K562 (cell line): ENCODE data around the gene MICAL2. TPM values are rescaled to one million over a fixed set of nuclear protein-coding genes. Genes with fewer than 3 reads are reported as not detected.

Experiments
- ATAC-seq: fragments of 200-7000 bp; cut with Tn5 transposase; 3 replicates; pipeline ENCODE4 v1.9.1; 2020; ENCODE audit warnings: moderate library complexity
- BruUV-seq: library from RNA; stranded (reverse); fragments of 400-500 nt; replicated peaks from 2 replicates; lab custom pipeline; 2021; lab: Mats Ljungman, UMichigan
- CTCF ChIA-PET: fragments of 300-600 bp; formaldehyde crosslinking; extraction: SDS; loops from one replicate; lab custom pipeline; 2021; ENCODE audit warnings: low intra/inter-chr PET ratio; lab: Yijun Ruan, JAX
- POLR2A ChIA-PET: fragments of 300-600, 350-650 bp; sonication (Branson Sonifier 250); formaldehyde crosslinking; extraction: SDS; loops from one replicate; lab custom pipeline; 2021; ENCODE audit warnings: antibody characterized with exemption, inconsistent platforms; lab: Yijun Ruan, JAX
- DNase-seq, 4 experiments: peaks; one replicate each; pipeline versions ENCODE4 v3.0.0 to v3.0.0-alpha.2; 2011 to 2018; ENCODE audit warnings: low spot score in 3 of 4, mixed read lengths in 3 of 4; ENCODE audit errors: extremely low read depth in 1 of 4
- FAIRE-seq: peaks from 2 replicates; lab custom pipeline; 2011; peaks lifted over from hg19 to GRCh38; lab: Jason Lieb, UNC
- H2AFZ ChIP-seq: 2 replicates; pipeline ENCODE4 v1.6.0; 2011; ENCODE audit warnings: low read depth, low read length, control low read depth, inconsistent platforms
- H3K27ac ChIP-seq: fragments of 200-600 bp; 3 replicates; pipeline ENCODE4 v1.8.0; 2011; ENCODE audit warnings: low read depth, mild to moderate bottlenecking, control low read depth, inconsistent platforms, low read length, moderate library complexity, mixed read lengths; ENCODE audit errors: extremely low read depth
- H3K27me3 ChIP-seq, 2 experiments: fragments of 300-600 bp in 1 of 2; 2 replicates in 1 of 2; 3 replicates in 1 of 2; pipeline versions ENCODE4 v1.6.0 to v1.8.0; 2011; ENCODE audit warnings: inconsistent platforms in 2 of 2, low read length in 2 of 2, mild to moderate bottlenecking in 1 of 2, mixed read lengths in 1 of 2, moderate library complexity in 1 of 2; ENCODE audit not compliant: control insufficient read depth in 2 of 2, insufficient read depth in 2 of 2
- H3K36me3 ChIP-seq: fragments of 300-600 bp; 3 replicates; pipeline ENCODE4 v1.8.0; 2011; ENCODE audit warnings: mild to moderate bottlenecking, low read length, inconsistent platforms; ENCODE audit not compliant: control insufficient read depth, insufficient read depth
- H3K4me1 ChIP-seq, 2 experiments: fragments of 200-600 bp in 1 of 2; replicated peaks in 1 of 2; 2 replicates in 1 of 2; 3 replicates in 1 of 2; pipeline versions ENCODE4 v1.5.1 to v1.8.0; 2011; ENCODE audit warnings: inconsistent platforms in 2 of 2, low read length in 2 of 2, mild to moderate bottlenecking in 1 of 2, mixed read lengths in 1 of 2, moderate library complexity in 1 of 2; ENCODE audit not compliant: control insufficient read depth in 2 of 2, insufficient read depth in 2 of 2
- H3K4me2 ChIP-seq: 2 replicates; pipeline ENCODE4 v1.6.1; 2011; ENCODE audit warnings: low read length, control low read depth, inconsistent platforms, mixed read lengths; ENCODE audit not compliant: insufficient read depth
- H3K4me3 ChIP-seq: fragments of 200-600 bp; sonication (generic), shearing (Covaris generic); 2 replicates; pipeline ENCODE4 v1.5.1; 2016; ENCODE audit warnings: control low read depth, inconsistent platforms
- H3K79me2 ChIP-seq: fragments of 200-600 bp; 3 replicates; pipeline ENCODE4 v1.8.0; 2011; ENCODE audit warnings: low read length, inconsistent platforms; ENCODE audit not compliant: control insufficient read depth, insufficient read depth
- H3K9ac ChIP-seq, 2 experiments: 2 replicates each; pipeline versions ENCODE4 v1.6.0 to v1.6.1; 2011; ENCODE audit warnings: low read depth in 2 of 2, low read length in 2 of 2, control low read depth in 1 of 2, inconsistent platforms in 1 of 2, mild to moderate bottlenecking in 1 of 2, mixed read lengths in 1 of 2; ENCODE audit not compliant: insufficient read depth in 1 of 2
- H3K9me1 ChIP-seq: one replicate; pipeline ENCODE4 v1.6.0; 2011; ENCODE audit warnings: inconsistent platforms, mild to moderate bottlenecking, low read length, moderate library complexity; ENCODE audit not compliant: control insufficient read depth, insufficient read depth
- H3K9me3 ChIP-seq: replicated peaks from 2 replicates; pipeline ENCODE4 v1.5.1; 2011; ENCODE audit warnings: low read depth, low read length, inconsistent platforms; ENCODE audit not compliant: control insufficient read depth, insufficient read depth
- H4K20me1 ChIP-seq: replicated peaks from 2 replicates; pipeline ENCODE4 v1.6.1; 2011; ENCODE audit warnings: low read length, inconsistent platforms, mixed read lengths; ENCODE audit not compliant: control insufficient read depth, insufficient read depth
- CCAR2 ChIP-seq: fragments of 200-400 bp; formaldehyde crosslinking; IDR thresholded peaks from 2 replicates; pipeline ENCODE4 v1.6.1; 2017; ENCODE audit warnings: mild to moderate bottlenecking, low read depth, low read length
- DPF2 ChIP-seq: fragments of 450-650 bp; IDR thresholded peaks from 2 replicates; pipeline ENCODE4 v1.6.1; 2016
- NR4A1 ChIP-seq, 2 experiments: fragments of 250-450 bp in 1 of 2; fragments of 450-650 bp in 1 of 2; sonication (Bioruptor Pico) in 1 of 2; IDR thresholded peaks; 2 replicates each; pipeline versions ENCODE4 v1.4.0 to v1.6.1; 2016 to 2020; ENCODE audit warnings: mild to moderate bottlenecking in 2 of 2, missing compliant biosample characterization in 1 of 2, missing genetic modification characterization in 1 of 2, moderate library complexity in 1 of 2
- ZFP36 ChIP-seq: fragments of 150-350 bp; IDR thresholded peaks from 2 replicates; pipeline ENCODE4 v1.6.1; 2018; ENCODE audit warnings: low read length, low read depth; ENCODE audit not compliant: partially characterized antibody
- ZNF3 ChIP-seq: fragments of 250-450 bp; sonication (Bioruptor Pico); IDR thresholded peaks from 2 replicates; pipeline ENCODE4 v1.5.0; 2021; ENCODE audit warnings: mild to moderate bottlenecking, moderate library complexity
- ZNF445 ChIP-seq: fragments of 250-450 bp; sonication (Bioruptor Pico); IDR thresholded peaks from 2 replicates; pipeline ENCODE4 v1.4.0; 2020; ENCODE audit warnings: low read depth, mild to moderate bottlenecking, moderate library complexity
- whole genome bisulfite sequencing: fragments of 100-300 bp; shearing (Covaris generic); methylation state at CpG from one replicate; pipeline ENCODE4 v1.1.6; 2016; ENCODE audit warnings: low coverage, mixed read lengths; ENCODE audit not compliant: insufficient coverage; ENCODE audit errors: missing lambda C conversion rate; 5-methylcytosine and 5-hydroxymethylcytosine counted together
- in situ Hi-C: fragments of 300-500 bp; cut with MboI; formaldehyde crosslinking; loops from 4 replicates; pipeline ENCODE4 v1.15.0; 2018; ENCODE audit warnings: inconsistent platforms, mixed read lengths
- intact Hi-C: fragments of 100-400 bp; cut with micrococcal nuclease; formaldehyde crosslinking; loops from 2 replicates; pipeline ENCODE4 v1.14.2; 2022
- polyA plus RNA-seq, 8 experiments: library from polyadenylated mRNA; depleted of rRNA in 4 of 8; stranded (reverse) in 5 of 8; unstranded in 3 of 8; fragments of >200 nt; fragmentation: Nextera tagmentation in 2 of 8; fragmentation: Illumina TruSeq in 1 of 8; extraction: Ambion mirVana in 2 of 8; extraction: Trizol in 1 of 8; gene quantifications; 2 replicates each; pipeline versions ENCODE4 v1.2.1 to v1.2.3, GENCODE V29; 2011 to 2014; ENCODE audit warnings: inconsistent platforms in 1 of 8, missing spikeins in 1 of 8
- total RNA-seq, 7 experiments: library from RNA; depleted of rRNA in 6 of 7; stranded (reverse); fragments of >200 nt in 6 of 7; fragmentation: Illumina TruSeq in 2 of 7; extraction: Trizol in 2 of 7; gene quantifications; 2 replicates each; pipeline versions ENCODE4 v1.2.1 to v1.2.3, GENCODE V29; 2011 to 2021; ENCODE audit warnings: low replicate concordance in 1 of 7
- TF ChIP-seq, protein P1 (sequence below), 2 experiments: fragments of 450-650 bp; IDR thresholded peaks; 2 replicates each; pipeline ENCODE4 v1.6.1; 2016; ENCODE audit warnings: mild to moderate bottlenecking in 2 of 2, borderline replicate concordance in 1 of 2, low read depth in 1 of 2, moderate library complexity in 1 of 2

MICAL2 gene
- total and polyA plus RNA-seq, 9 of the 15 experiments (the other 6 are each of a cell fraction or from before 2014, with no cell fraction given): 4.7 to 64.2 (median 33.6) TPM

DNA sequence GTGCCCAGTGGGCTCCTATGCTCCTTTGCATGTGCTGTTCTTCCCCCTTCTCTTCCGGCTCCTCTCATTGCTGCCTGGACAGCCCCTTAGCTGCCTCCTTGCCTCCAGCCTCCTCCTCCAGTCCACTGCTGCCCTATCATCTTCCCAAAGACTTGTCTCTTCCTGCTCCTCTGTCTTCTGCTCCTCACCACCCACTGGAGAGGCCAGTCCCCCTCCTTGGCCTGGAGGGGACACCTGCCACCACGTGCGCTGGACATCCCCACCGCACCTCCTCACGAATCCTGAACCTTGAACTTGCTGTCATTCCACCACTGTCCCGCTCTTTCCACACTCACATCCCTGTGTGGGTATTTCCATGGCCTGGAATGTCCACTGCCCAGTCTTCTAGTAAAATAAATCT is 49.8 kb downstream of the MICAL2 start:
- peak overlapping the region in 1 of 2 experiments; percentile 79; a peak in 2 of 4 replicates for H3K9ac ChIP-seq
- POLR2A ChIA-PET: interaction anchor here (0.8 to 1.6 kb wide), 3 partner anchors 9 to 39 kb away, joined by 3 to 4 read pairs (median 3); no protein-coding TSS in a partner anchor
- WGBS: 91% methylated on average over 5 of the region's 6 CpGs
- no peak for FAIRE-seq
- no peak overlapping the region for H3K27ac ChIP-seq
- H3K9me3 ChIP-seq: no peaks in the 10 kb centered on the region
- H3K4me3 ChIP-seq: no peak overlapping the region
- ATAC-seq: no peak
- intact Hi-C loops: no loop called here
- in situ Hi-C loops: no loop called here
- H3K79me2 ChIP-seq: no peaks in the 10 kb centered on the region
- CTCF ChIA-PET: no interaction called here
- H3K27me3 ChIP-seq: no peaks in the 10 kb centered on the region
- no TSS peak for BruUV-seq
- H4K20me1 ChIP-seq: no peaks in the 10 kb centered on the region
- H3K9me1 ChIP-seq: no peaks in the 10 kb centered on the region
- H2AFZ ChIP-seq: no peak overlapping the region
- no peak for DNase-seq
- no peak overlapping the region for H3K4me2 ChIP-seq
- H3K4me1 ChIP-seq: peaks cover 39 to 57% of the 10 kb centered on the region in 2 experiments
- peaks cover 32% of the 10 kb centered on the region; the same call in 2 of the 3 replicates for H3K36me3 ChIP-seq
- TF ChIP-seq ZFP36 (no peak), ZNF3 (CRISPR knock-in tag) (no peak), NR4A1 (CRISPR knock-in tag; IDR thresholded peaks at IDR 0.05) (no peak), NR4A1 (tag; IDR thresholded peaks at IDR 0.05) (no peak), ZNF445 (no peak), DPF2 (no peak), CCAR2 (no peak)
- TF ChIP-seq, protein P1, sequence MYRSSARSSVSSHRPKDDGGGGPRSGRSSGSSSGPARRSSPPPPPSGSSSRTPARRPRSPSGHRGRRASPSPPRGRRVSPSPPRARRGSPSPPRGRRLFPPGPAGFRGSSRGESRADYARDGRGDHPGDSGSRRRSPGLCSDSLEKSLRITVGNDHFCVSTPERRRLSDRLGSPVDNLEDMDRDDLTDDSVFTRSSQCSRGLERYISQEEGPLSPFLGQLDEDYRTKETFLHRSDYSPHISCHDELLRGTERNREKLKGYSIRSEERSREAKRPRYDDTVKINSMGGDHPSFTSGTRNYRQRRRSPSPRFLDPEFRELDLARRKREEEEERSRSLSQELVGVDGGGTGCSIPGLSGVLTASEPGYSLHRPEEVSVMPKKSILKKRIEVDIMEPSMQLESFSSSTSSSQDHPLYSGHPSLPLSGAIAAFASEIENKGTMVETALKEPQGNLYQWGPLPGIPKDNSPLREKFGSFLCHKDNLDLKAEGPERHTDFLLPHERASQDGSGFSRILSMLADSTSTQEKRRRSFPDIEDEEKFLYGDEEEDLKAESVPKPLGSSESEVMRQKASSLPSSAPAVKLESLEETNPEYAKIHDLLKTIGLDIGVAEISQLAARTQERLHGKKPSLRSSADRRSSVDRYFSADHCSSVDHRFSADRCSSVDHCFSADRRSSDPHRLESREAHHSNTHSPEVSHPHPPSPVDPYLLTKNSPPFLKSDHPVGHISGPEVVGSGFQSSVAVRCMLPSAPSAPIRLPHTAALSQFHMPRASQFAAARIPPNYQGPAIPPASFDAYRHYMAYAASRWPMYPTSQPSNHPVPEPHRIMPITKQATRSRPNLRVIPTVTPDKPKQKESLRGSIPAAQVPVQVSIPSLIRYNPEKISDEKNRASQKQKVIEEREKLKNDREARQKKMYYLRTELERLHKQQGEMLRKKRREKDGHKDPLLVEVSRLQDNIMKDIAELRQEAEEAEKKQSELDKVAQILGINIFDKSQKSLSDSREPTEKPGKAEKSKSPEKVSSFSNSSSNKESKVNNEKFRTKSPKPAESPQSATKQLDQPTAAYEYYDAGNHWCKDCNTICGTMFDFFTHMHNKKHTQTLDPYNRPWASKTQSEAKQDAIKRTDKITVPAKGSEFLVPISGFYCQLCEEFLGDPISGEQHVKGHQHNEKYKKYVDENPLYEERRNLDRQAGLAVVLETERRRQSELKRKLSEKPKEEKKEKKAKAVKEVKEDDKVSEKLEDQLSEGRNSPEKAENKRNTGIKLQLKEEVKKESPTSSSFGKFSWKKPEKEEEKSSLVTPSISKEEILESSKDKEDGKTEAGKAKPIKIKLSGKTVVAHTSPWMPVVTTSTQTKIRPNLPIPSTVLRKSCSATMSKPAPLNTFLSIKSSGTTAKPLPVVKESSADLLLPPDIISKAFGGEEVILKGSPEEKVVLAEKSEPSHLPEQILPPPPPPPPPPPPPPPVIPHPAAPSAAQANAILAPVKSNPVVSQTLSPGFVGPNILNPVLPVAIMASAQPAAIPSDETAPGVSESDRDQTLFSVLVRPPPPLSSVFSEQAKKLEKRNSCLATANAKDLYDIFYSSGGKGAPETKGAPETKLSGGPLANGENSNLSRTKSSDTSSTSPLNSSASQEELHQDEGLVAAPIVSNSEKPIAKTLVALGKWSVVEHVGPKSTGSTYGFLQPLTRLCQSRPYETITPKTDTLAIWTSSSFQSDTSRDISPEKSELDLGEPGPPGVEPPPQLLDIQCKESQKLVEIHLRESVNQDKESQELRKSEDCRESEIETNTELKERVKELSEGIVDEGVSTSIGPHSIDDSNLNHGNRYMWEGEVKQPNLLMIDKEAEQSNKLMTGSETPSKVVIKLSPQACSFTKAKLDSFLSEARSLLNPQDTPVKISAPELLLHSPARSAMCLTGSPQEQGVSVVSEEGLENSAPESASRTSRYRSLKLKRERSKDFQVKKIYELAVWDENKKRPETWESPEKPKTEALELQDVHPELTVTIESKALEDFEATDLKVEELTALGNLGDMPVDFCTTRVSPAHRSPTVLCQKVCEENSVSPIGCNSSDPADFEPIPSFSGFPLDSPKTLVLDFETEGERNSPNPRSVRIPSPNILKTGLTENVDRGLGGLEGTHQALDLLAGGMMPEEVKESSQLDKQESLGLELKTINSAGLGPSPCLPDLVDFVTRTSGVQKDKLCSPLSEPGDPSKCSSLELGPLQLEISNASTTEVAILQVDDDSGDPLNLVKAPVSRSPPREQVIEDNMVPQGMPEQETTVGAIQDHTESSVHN (IDR thresholded peaks at IDR 0.05; ENCODE audit: borderline replicate concordance in 1 of 2, low read depth in 1 of 2): no peak
